Heart left ventricle (tissue), 16 donors: ENCODE results near the gene MPO. TPM values are rescaled to one million over a fixed set of nuclear protein-coding genes. Genes with fewer than 3 reads are reported as not detected.

Experiments
- ATAC-seq, 4 donors: fragments of 200-7000 bp; cut with Tn5 transposase; one replicate each; pipeline ENCODE4 v1.9.1; 2020 to 2022; ENCODE audit warnings: moderate library complexity in 4 of 4, mild to moderate bottlenecking in 3 of 4, moderate number of reproducible peaks in 1 of 4
- DNase-seq, 5 donors: peaks; one replicate each; pipeline ENCODE4 v3.0.0-alpha.2; 2020
- H3K27ac ChIP-seq, 12 donors: fragments of 200-600 bp; sonication (generic) in 4 of 12; one replicate each; pipeline versions ENCODE4 v1.5.0 to v1.8.0; 2016 to 2022; ENCODE audit warnings: mild to moderate bottlenecking in 2 of 12
- H3K27me3 ChIP-seq, 9 donors: fragments of 200-600 bp; sonication (generic) in 2 of 9; one replicate each; pipeline versions ENCODE4 v1.5.1 to v1.8.0; 2016 to 2022; ENCODE audit warnings: mild to moderate bottlenecking in 3 of 9
- H3K36me3 ChIP-seq, 9 donors: fragments of 200-600 bp; sonication (generic) in 2 of 9; one replicate each; pipeline versions ENCODE4 v1.5.0 to v1.8.0; 2018 to 2022; ENCODE audit warnings: mild to moderate bottlenecking in 2 of 9
- H3K4me1 ChIP-seq, 12 donors: fragments of 200-600 bp; sonication (generic) in 4 of 12; one replicate each; pipeline versions ENCODE4 v1.5.0 to v1.8.0; 2016 to 2022; ENCODE audit warnings: mild to moderate bottlenecking in 3 of 12
- H3K4me3 ChIP-seq, 12 donors: fragments of 200-600 bp; sonication (generic) in 4 of 12; one replicate each; pipeline versions ENCODE4 v1.5.0 to v1.8.0; 2017 to 2022; ENCODE audit warnings: mild to moderate bottlenecking in 9 of 12, moderate library complexity in 4 of 12
- H3K9me3 ChIP-seq, 12 donors: fragments of 200-600 bp; sonication (generic) in 4 of 12; one replicate each; pipeline versions ENCODE4 v1.5.0 to v1.8.0; 2016 to 2022; ENCODE audit warnings: mild to moderate bottlenecking in 1 of 12
- POLR2A ChIP-seq, 2 donors: fragments of 450-650 bp; IDR thresholded peaks; one replicate each; pipeline ENCODE4 v1.6.1; 2017; ENCODE audit warnings: antibody characterized with exemption in 2 of 2, mild to moderate bottlenecking in 2 of 2, moderate library complexity in 2 of 2
- WGBS, 4 donors: extraction: QIAGEN DNeasy Blood & Tissue Kit in 2 of 4; methylation state at CpG; one replicate each; pipeline versions ENCODE4 v1.1.5 to v1.1.7; 2013 to 2018; 5-methylcytosine and 5-hydroxymethylcytosine counted together
- intact Hi-C, 10 donors: fragments of 100-400 bp; cut with DNase I; formaldehyde crosslinking; loops; one replicate each; pipeline versions ENCODE4 v1.11.1 to v1.14.2; 2022
- polyA plus RNA-seq, 2 donors: library from polyadenylated mRNA; stranded (reverse); fragments of 200-250 nt; gene quantifications; one replicate each; pipeline ENCODE4 v1.2.3, GENCODE V29; 2013
- total RNA-seq, 9 donors: library from RNA; depleted of rRNA in 2 of 9; stranded (reverse); fragments of >200 nt in 2 of 9; fragmentation: NEBNext Ultra II Directional in 3 of 9; extraction: Animal tissue kit (Norgen Biotek cat#: 25700) in 3 of 9; gene quantifications; one replicate each; pipeline versions ENCODE4 v1.1.0 to v1.2.4, GENCODE V29; 2016 to 2023
- TF ChIP-seq, protein P1 (sequence below), 12 donors: fragments of 200-600 bp; sonication (generic) in 4 of 12; IDR thresholded peaks; one replicate each; pipeline versions ENCODE4 v1.5.0 to v1.8.0; 2018 to 2022; ENCODE audit warnings: antibody characterized with exemption in 12 of 12, mild to moderate bottlenecking in 5 of 12
- donor health status: ischemic (EF 13 %, LVEDD 7.1; RV severe dilation, severe dysfunction).
- donor health status: healthy with polysubstance abuse.
- donor health status: DM: no; HTN: yes; CAD: no.
- donor health status: DM: no; HTN: no; CAD: no.
- donor health status: ischemic (EF 25% LVEDD 6.9; RV normal size, moderate dysfunction).
- donor health status: ischemic (EF 25% LVEDD 5.7; RV mildly dilated, moderate dysfunction).
- donor health status: healthy.
- donor health status: DM: yes; HTN: yes; CAD: no.
- donor health status: ischemic (EF 35%, LVEDD 5.7; RV mildly dilated, moderate dysfunction).
- donor health status: nonischemic (EF 11% LVEDD 7.7; RV severe dilation, severe dysfunction).
- donor health status: DM: yes; HTN: yes; CAD: no.
- donor health status: PGD.
- donor health status: ischemic (EF 29% LVEDD 5.4; RV normal size, mild dysfunction).
- donor health status: nonischemic (EF 23%, LVEDD 6.1; RV moderate dilation, normal function).

Gene MPO
- total and polyA plus RNA-seq, 11 donors, result 0.11 to 2.8 (median 0.31) TPM; not detected in 4

DNA sequence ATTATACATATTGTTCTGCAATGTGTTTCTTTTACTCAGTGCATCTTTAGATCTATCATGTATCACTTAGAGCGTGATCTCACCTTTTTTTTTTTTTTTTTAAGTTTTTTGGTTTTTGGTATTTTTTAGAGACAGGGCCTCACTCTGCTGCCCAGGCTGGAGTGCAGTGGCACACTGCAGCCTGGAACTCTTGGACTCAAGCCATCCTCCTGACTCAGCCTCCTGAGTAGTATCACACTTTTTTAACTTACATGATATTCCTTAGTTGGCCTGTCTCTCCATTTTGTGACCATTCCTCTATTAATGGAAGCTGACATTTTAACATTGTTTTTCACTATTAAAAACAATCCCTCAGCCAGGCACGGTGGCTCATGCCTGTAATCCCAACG is 4.7 kb upstream of the MPO start:
- DNase-seq (no peak), ATAC-seq (no peak)
- H3K36me3 ChIP-seq, result no peaks in the 10 kb centered on the region
- no peak overlapping the region for H3K4me3 ChIP-seq
- H3K4me1 ChIP-seq, result peaks cover 0 to 7% (median 0%) of the 10 kb centered on the region in 12 donors
- 82 to 92% (median 89%) methylated on average over 3 of the region's 3 CpGs for WGBS, 4 donors
- intact Hi-C loops, result no loop called here
- TF ChIP-seq, protein P1, sequence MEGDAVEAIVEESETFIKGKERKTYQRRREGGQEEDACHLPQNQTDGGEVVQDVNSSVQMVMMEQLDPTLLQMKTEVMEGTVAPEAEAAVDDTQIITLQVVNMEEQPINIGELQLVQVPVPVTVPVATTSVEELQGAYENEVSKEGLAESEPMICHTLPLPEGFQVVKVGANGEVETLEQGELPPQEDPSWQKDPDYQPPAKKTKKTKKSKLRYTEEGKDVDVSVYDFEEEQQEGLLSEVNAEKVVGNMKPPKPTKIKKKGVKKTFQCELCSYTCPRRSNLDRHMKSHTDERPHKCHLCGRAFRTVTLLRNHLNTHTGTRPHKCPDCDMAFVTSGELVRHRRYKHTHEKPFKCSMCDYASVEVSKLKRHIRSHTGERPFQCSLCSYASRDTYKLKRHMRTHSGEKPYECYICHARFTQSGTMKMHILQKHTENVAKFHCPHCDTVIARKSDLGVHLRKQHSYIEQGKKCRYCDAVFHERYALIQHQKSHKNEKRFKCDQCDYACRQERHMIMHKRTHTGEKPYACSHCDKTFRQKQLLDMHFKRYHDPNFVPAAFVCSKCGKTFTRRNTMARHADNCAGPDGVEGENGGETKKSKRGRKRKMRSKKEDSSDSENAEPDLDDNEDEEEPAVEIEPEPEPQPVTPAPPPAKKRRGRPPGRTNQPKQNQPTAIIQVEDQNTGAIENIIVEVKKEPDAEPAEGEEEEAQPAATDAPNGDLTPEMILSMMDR (IDR thresholded peaks at IDR 0.05), result no peak
- no peak for TF ChIP-seq POLR2A (IDR thresholded peaks at IDR 0.05)
- H3K27me3 ChIP-seq, result peaks cover 0 to 41% (median 3%) of the 10 kb centered on the region in 9 donors
- no peaks in the 10 kb centered on the region for H3K9me3 ChIP-seq
- H3K27ac ChIP-seq, result no peak overlapping the region

- no peaks in the 10 kb centered on the region for H3K9me3 ChIP-seq
- DNase-seq (no peak), ATAC-seq (no peak)
- no peak overlapping the region for H3K4me3 ChIP-seq
- intact Hi-C loops, result no loop called here
- peaks cover 0 to 5% (median 0%) of the 10 kb centered on the region in 12 donors for H3K4me1 ChIP-seq
- WGBS, 4 donors, result 43 to 58% (median 44%) methylated on average over 6 of the region's 6 CpGs
- no peak for TF ChIP-seq POLR2A (IDR thresholded peaks at IDR 0.05)
- TF ChIP-seq, protein P1 (IDR thresholded peaks at IDR 0.05), result no peak
- no peaks in the 10 kb centered on the region for H3K36me3 ChIP-seq
- no peak overlapping the region for H3K27ac ChIP-seq
- peaks cover 0 to 42% (median 6%) of the 10 kb centered on the region in 9 donors for H3K27me3 ChIP-seq
Measured at GRCh38 chr17:58284613-58285421, 4.1 kb upstream of the MPO start.

DNA sequence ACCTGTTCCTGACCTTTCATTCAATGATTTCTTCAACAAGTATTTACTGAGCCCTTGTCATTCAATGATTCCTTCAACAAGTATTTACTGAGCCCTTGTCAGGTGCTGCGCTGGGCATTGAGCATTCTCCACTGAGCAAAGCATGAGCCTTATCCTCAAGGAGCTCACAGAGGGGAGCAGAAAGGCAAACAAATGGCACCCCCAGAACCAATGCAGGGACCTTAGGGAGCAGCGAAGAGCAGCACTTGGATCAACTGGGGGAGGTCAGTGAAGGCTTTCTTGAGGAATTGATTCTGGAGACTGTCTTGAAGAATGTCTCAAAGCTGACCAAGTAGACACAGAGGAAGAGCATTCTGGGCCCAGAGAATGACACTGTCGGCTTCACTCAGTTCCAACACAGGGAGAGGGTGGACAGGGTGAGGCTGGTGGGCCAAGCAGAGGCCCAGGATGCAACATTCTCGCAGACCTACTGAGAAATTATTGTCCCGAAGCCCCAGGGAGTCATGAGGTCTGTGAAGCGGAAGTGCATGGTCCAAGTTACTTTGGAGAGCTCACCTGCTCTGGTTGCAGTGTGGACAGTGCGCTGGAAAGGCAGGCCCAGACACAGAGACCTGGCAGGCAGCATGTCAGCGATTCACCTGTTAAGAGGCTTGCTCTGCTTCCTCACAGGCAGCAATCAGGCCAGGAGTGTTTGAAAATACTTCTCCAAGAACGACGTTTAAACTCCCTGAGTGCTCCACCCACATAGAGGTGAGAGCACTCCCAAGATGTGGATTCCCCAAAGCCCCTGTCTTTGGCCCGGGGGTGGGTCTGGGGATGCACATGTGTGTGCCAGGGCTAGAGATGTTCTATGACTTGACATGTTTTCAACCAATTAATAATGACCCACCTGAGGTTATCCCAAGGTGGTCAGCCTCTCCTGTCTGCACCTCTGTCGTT is 3.2 kb upstream of the MPO start:
- 67 to 70% (median 70%) methylated on average over 10 to 12 of the region's 12 CpGs for WGBS, 4 donors
- Histone ChIP-seq H3K4me3 (no peak overlapping the region), H3K27me3 (peaks cover 0 to 40% (median 6%) of the 10 kb centered on the region in 9 donors), H3K27ac (no peak overlapping the region), H3K4me1 (peaks cover 0 to 11% (median 0%) of the 10 kb centered on the region in 12 donors), H3K9me3 (no peaks in the 10 kb centered on the region), H3K36me3 (no peaks in the 10 kb centered on the region)
- TF ChIP-seq, protein P1 (IDR thresholded peaks at IDR 0.05), result no peak
- no peak for TF ChIP-seq POLR2A (IDR thresholded peaks at IDR 0.05)
- intact Hi-C loops, result no loop called here
- ATAC-seq (no peak), DNase-seq (no peak)

DNA sequence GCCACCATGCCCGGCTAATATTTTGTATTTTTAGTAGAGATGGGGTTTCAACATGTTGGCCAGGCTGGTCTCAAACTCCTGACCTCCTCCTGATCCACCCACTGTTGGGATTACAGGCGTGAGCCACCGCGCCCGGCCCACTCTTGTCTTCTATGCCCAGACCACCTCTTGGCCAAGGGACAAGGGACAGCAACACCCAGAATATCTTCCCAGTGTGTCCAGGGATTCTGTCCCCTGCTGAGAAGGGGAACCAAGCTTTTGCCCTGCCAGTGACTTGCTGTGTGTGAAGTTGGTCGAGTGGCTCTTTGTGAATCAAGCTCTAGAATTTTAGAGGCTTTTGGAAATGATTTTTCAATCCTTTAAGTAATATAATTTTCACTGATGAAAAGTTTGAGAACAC is 1.7 kb upstream of the MPO start:
- H3K27ac ChIP-seq, result no peak overlapping the region
- no peaks in the 10 kb centered on the region for H3K9me3 ChIP-seq
- WGBS, 4 donors, result 85 to 90% (median 87%) methylated on average over 6 of the region's 6 CpGs
- H3K4me1 ChIP-seq, result peaks cover 0 to 15% (median 1%) of the 10 kb centered on the region in 12 donors
- intact Hi-C loops, result no loop called here
- no peak overlapping the region for H3K4me3 ChIP-seq
- DNase-seq, result no peak
- no peak for TF ChIP-seq POLR2A (IDR thresholded peaks at IDR 0.05)
- TF ChIP-seq, protein P1 (IDR thresholded peaks at IDR 0.05), result no peak
- peaks cover 0 to 35% (median 6%) of the 10 kb centered on the region in 9 donors for H3K27me3 ChIP-seq
- no peak for ATAC-seq
- H3K36me3 ChIP-seq, result no peaks in the 10 kb centered on the region
